WTC11 (cell line): ENCODE measurements around the gene TMEM256.

Source experiments
- CTCF ChIP-seq: fragments of 200-600 bp; IDR thresholded peaks from 2 replicates; pipeline ENCODE4 v1.8.0; 2022; ENCODE audit warnings: antibody characterized with exemption
- MAX ChIP-seq: sonication (generic); formaldehyde crosslinking; IDR thresholded peaks from 2 replicates; pipeline ENCODE4 v1.8.0; 2022; ENCODE audit warnings: mild to moderate bottlenecking, missing genetic modification reagents
- ZNF263 ChIP-seq: sonication (generic); formaldehyde crosslinking; IDR thresholded peaks from 2 replicates; pipeline ENCODE4 v1.8.1; 2022; ENCODE audit warnings: low read depth, mild to moderate bottlenecking, moderate library complexity, missing genetic modification reagents

DNA sequence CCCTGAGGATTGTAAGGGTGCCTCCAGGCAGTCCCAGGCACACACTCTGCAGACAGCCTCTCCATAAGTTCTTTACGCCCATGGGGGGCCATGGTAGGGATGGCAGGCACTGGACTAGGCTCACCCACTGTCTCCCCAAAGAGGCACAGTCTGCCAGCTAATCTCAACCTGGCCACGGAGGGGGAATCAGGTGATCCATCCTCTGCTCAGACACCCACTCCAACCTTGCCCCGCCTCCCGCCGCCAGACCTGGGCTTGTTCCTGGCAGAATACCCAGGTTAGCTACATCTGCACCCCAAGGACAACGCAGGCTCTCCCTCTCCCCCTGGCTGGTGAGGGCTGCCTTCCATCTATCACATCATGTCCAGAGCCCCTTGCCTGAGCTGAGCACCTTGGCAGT is 5.0 kb upstream of the TMEM256 start:
- no peak for TF ChIP-seq MAX (CRISPR knock-in tag)
- TF ChIP-seq CTCF: no peak
- no peak for TF ChIP-seq ZNF263 (CRISPR knock-in tag)
